Cerebellar nuclear complex (tissue), 1 donor: ENCODE results near the gene AGAP1.
"Not testable (repeated sequence)": the region's sequence is repeated elsewhere in the genome, so short reads cannot be mapped to it uniquely, and the experiment has no call there.

Source experiments
- DNase-seq, 2 experiments: peaks; one replicate each; lab custom pipeline; 2025; lab: John Stamatoyannopoulos, UW

AGAP1 gene

DNA sequence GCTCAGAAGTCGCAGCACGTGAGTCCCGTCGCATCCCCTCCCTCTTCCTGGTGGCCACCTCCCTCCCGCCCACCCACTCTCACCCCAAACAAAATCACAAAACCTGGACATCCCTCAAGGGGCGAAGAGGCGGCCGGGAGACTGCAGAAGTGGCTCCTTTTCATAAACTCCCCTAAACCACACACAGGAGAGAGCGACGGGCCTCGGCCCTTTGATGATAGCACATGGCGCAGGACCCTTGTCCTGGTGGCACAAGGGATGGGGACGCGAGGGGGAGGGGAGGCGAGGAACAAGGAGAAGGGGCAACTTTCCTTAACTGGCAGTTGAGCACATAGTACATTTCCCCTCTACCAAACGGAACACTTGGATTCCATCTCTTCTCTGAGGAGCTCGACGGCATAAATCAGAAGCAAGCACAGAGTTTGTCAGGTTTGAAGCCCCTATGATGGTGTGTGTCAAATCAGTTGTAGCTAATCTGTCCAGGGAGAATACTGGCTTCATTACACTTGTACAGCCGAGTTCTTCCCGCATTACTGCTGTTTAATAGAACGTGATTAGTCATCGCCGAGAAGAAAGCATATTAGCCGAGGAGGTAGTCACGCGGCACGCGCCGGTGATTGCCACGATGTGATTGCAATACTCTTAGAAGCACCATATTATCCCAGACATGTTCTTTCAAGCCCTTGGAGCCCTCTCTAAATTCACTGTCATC, 630.5 kb downstream of the AGAP1 start:
- DNase-seq, result no peak

DNA sequence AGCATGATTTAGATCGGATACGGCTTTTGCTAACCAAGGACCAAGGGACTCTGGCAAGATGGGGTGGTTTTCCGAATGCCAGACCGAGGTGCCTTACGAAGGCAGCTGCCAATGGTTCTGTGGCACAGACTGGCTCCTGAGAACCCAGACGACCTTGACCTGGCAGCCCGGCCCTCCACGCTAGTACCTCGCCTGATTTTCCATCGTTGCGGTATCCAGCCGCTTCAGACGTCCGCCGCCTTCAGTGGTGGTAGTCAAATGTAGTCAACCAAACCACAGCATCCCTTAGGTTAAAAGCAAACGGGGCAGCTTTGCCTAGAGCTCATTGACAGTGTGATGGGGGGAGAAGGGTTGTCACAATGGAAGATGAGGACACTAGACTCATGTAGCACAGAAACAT, 631.7 kb downstream of the AGAP1 start:
- DNase-seq, result no peak

DNA sequence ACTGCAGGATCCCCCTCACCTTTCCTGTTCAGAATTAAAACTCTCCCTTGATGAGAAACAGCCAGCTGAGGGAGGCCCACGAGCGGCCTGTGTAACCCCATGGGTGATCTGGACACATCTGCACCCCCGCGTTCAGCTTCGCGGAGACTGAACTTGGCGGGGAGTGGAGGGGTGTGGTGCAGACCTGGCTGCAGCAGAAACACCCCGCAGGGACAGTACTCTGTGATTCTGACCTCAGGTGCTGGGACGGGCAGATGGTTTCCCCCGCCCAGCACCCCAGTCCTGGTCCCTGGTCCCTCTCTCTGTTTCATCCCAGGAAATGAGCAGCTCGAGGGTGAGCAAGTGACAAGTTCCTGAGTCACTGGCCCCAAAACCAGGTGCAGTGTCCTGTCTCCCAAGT, 633.2 kb downstream of the AGAP1 start:
- no peak for DNase-seq

DNA sequence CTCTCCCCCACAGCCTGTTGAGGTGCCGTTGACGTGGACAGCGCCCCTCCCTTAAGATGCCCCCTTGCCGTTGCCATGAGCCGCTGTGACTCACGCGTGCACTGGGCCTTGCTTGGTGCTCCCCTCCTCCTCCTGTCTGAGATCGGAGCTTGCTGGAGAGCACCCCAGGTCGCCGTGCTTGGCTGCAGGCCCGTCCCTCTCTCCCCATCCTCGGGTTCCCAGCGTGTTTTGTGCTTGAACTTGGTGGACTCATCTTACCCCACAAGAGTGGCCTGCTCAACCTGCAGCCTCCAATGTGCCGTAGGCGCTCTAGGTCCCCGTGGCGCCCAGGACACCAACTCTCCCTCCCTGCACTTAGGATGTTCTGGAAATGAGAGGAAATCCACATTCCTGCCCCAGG, 634.5 kb downstream of the AGAP1 start:
- DNase-seq, result no peak

DNA sequence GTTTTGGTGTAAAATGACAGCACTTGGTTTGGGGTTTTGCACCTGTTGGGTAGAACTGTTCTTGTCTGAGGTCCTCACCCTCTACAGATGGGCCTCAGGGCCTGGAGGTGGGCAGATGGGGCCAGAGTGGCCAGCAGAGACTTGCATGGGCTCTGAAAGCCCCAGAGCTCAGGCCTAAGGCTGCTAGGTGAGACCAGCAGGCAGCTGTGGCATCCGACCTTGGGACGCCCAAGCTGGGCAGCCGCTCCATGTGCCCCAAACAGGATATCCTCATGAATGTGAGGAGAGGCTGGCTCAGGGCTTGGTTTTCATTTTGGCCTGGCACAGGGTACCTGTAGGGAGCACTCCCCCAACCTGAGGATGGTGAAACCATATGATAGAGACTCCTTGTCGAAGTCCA, 636.1 kb downstream of the AGAP1 start:
- DNase-seq, result no peak

DNA sequence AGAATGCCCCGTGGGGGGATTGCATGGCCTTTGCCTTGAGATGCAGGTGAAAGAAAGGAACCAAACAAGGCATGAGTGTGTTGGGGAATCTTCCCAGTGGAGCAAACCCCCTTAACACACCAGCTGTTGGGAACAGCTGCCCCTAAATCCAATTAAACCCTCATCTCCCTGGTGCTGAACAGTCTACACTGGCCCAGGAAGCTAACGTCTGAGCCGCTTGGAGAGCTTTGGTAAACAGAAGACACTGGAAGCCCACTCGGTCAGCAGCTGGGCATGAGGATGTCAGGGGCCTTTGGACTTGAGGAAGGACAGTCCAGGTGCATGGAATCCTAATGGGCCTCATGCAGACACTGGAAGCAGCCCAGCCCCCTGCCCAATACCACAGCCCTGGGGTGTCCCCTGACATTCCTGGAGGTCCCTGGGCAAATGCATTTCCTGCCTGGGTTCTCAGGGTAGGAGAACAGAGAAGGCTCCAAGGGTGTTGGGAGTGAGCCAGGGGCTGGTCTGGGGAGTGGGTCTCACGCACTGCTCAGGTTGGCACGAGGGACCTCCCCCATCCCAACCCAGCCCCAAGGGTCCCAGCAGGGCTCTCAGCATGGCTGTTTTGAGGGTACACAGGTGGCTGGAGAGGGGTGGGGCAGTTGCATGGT, 636.6 kb downstream of the AGAP1 start:
- no peak for DNase-seq

DNA sequence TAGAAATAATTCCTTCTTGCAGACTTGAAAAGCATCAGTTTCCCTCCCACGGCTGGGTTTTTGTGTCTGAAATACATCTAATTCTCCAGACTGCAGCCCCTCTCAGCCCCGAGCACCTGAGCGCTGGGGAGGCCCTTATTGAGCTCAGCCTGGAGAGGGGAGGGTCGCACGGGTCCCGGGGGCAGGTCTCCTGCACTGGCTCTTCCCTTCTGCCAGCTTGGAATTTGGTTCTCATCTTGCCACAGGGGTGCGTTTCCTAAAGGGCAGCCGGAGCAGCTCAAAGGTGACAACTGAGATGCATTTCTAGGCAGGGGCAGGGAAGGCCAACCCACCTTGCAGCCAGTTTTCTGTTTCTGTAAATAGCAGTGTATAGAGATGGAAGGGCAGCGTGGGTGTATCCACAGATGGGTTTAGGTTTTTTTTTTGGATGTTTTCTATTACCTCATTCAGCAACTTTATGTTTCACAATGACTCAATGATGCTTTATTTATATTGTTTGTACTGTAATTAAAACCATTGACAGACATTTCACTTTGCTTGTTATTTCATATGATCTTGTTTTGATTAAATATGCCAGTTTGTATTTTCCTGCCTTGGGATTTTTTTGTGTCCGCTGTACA, 637.3 kb downstream of the AGAP1 start:
- no peak for DNase-seq

DNA sequence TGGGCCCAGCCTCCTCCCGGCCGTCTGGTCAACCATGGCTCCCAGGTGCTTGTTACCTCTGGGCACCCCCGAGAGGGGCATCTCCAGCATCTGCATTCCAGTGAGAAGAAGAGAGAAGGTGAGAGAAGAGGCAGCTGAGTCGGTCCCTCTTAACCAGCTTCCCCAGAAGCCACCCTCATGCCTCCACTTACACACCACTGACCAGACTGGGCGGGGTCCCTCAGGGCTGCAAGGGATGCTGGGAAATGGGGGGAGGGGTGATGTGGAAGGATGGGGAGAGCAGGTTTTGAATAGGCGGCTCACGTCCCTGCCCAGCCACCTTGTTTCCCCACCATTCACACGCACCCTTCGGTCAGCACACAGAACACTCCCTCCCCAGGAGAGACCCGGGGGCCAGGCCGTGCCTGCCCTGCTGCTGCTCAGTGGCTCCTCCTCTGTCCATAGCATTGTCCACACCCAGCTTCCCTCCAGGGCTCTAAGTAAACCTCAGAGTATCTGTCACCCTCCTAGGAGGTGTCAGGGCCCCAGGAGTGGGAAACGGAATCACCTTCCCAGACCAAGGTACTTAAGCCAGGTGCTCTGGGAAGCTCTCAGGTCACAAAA, 639.7 kb downstream of the AGAP1 start:
- no peak for DNase-seq

DNA sequence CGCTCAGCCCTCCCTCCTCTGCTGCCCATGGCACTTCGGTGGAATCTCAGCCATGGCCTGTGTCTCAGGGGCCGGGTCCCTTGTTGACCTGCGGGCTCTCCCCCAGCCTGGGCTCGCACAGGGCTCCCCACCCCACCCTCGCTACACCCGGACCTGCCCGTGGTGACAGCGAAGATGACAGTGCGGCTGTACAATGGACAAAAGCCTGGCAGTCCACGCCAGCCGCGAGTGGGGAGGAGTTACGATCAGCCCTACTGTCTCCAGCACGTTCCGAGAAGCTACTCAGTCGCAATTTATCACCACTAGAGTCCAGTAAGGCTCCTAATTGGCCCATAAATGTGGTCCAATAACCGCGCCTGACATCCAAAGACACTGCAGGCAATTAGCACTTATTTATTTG, 642.7 kb downstream of the AGAP1 start:
- DNase-seq, result no peak

DNA sequence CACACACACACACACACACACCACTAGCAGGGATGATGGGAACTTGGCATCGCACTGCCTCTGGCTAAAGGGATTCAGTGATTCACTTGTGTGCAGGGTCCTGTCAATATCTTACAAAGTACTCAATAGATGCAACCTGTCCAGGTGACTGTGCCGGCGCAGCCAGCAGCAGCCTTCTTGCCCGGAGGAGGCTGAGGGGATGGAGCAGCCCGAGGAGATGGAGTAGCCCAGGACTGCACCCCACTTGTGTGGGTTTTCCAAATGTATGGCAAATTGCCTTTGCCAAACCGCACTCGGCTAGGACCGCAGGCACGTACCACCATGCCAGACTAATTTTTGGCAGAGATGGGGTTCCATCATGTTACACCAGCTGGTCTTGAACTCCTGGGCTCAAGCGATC, 643.2 kb downstream of the AGAP1 start:
- DNase-seq, result no peak

DNA sequence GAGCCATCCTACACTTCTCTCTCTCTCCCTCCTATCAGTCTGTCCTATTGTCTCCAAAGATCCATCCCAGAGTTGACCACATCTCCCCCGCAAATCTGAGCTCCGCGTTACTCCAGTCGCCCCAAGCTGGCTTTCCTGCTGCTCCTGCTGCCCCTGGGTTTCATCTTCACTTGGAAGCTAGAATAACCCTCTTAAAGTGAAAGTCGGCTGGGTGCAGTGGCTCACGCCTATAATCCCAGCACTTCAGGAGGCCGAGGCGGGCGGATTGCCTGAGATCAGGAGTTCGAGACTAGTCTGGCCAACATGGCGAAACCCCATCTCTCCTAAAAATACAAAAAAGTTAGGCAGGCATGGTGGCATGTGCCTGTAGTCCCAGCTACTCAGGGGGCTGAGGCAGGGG, 647.8 kb downstream of the AGAP1 start:
- not testable (repeated sequence) for DNase-seq

DNA sequence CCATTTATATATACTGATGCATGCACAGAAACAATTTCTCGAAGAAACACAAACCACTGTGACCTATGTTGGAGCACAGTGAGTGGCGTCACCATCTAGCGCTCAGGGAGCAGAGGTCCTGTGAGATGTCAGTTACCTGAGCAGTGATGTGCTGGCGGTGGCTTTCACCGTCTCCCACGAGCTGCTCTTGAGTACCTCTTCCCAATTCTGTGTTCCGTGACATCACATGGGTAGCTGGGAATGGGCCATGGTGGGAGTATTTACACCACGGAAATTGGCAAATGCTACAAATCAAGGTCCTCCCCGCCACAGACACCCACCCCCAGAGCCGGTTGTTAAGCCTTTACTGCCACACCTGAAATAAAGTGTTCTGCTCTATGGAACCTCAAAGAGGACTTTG, 650.0 kb downstream of the AGAP1 start:
- DNase-seq, result no peak

DNA sequence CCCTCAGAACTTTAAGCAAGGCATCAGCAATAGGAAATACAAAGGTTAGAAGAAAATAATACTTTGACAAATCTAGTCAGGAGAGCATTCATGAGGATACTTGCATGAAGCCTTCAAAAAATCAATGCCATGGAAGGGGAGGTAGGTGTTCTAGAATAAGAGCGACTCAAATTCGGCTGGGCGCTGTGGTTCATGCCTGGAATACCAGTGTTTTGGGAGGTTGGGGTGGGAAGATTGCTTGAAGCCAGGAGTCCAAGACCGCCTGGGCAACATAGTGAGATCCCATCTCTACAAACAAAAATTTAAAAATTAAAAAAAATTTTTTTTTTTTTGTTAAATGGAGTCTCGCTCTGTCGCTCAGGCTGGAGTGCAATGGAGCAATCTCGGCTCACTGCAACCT, 652.6 kb downstream of the AGAP1 start:
- DNase-seq, result no peak

DNA sequence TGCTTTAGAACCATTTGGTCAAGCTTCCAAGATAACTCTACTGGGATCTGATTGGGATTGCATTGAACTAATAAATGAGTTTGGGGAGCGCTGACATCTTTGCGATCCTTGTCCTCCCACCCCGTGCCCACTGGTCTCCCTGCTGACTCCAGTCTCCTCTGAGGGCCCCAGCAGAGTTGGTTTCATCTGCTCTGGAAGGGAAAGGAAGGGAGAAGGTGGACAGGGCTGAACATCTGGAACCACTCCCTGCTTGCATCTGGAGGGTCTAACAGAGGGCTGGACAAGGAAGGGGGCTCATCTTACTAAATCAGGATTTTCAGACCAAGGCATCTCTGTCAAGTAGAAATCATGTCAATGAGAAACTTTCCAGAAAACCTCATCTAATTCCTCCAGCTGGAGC, 661.6 kb downstream of the AGAP1 start:
- no peak for DNase-seq

DNA sequence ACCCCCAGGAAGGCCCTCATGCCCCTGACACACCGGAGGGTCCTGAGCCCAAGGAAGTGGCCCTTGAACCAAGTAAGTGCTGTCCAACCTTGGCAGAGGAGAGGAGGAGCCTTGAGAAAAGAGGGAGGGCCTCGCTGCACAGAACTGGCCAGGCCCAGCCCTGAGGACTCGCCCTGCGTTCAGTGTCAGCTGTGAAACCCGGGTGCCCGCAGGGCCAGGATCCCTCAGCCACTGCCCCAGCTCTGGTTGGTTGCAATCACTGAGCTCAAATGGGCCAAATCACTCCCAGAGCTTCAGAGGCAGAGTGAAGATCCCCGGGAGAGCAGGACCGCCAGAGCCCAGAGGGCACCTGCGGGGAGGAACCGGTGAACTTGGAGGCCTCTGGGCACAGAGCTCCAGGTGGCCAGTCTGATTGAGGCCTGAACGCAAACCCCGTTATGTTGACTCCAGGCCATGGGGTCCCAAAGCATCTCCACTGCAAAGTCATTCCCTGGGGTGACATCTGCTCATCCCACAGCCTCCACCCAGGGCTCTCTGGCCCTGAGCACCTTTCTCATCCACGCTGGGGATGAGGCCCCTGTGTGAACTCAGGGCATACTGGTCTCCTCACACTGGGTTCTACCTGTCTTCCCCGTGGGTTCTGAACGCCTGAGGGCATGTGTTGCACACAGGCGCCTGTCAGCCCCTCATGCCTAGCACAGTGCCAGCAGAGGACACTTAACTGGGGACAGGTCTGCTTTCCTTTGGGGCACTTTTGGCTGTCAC, 662.4 kb downstream of the AGAP1 start:
- DNase-seq, result no peak

DNA sequence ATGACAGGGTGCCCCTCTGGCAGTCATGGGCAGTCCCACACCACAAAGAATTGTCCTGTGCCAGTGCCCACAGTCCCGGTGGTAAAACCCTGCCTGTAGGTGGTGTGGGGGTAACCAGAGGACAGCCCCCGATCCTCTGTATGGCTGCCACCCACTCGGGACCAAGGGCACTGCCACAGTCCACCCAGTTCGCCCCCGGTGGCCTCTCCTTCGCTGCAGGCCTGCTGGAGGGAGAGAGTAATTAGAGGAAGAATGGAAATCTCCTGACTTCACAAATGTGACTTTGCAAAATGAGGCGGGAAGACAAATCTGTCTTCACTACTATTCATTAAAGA, 663.0 kb downstream of the AGAP1 start:
- DNase-seq, result no peak

DNA sequence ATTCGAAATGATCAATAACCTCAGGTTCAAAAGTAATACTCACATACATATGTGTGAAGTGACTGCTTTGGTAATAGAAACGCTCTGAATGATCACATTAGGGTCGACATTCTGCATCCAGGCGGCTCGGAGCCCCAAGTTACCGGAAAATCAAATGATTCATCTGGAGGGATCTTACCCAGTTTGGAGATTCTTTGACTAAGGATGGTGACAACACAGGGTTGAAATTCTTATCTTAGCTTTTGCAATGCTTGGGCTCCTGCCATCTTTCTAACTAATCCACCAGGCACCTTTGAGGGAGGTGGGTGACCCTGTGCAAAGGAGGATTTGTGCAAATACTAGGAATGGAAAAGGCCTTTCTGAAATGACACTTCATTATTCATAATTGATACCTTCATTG, 663.5 kb downstream of the AGAP1 start:
- no peak for DNase-seq

DNA sequence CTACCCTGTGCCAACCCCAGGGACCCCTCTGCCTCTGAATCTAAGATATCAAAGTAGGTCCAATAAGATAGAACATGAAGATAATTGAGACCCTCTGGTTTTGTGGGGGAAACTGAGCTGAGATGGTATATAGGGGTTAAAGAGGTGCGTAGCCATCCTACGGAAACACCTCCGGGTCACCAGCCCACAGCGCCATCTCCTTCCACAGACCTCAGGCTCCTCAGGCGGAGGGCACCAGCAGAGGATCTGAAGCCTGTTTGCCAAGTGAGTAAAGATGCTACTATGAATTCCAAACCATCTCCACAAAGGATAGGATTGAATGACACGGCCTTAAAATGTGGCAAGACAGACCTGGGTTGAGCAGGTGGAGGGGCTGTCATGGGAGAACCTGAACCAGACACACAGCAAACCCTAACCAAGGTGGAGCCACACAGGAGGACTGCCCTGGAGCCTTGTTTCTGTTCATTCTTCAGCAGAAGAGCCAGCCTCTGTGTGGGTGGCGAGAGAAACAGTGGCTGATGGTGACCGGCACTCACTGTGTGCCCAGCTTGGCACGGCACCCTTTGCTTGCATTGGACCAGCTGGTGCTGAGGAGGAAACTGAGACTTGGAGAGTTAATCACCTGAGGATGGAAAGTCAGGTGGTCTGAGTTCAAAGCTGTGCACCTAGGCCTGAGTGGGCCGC, 664.1 kb downstream of the AGAP1 start:
- DNase-seq, result no peak

DNA sequence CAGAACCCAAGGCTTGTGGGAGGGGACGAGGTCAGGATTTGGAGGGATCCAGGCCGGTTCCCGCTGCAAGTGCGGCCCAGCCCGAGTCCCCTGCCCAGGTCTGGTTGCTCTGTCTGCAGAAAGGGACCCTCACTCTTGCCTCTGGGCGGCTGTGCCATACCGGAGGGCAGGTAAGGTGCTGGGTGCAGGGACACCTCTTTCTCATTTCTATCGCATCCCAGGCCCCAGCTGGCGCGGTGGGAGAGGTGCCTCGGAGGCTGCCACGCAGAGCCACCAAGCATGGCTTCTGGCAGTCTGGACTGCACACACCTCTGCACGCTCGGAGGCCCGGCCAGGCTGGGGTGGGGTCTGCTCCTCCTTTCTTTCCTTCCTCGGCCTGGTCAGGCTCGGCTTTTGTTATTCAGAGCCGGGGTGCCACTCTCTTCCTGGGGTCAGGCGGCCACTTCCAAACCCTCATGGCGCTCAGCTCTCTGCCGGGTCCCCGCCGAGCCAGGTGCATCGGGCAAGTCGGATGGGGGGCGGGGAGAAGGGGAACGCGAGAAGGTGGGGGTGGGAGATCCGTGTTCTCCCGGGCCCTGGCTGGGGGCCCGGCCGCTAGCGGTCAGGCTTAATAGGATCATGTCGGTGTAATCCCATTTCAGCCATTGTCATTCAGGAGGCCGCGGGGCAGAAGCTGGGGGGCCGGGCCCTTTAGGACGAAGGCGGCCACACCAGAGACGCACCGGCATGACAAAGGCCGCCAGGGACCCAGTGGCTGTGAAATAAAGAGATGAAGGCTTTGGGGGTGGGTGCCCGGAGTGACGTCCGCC, 665.3 kb downstream of the AGAP1 start:
- no peak for DNase-seq

DNA sequence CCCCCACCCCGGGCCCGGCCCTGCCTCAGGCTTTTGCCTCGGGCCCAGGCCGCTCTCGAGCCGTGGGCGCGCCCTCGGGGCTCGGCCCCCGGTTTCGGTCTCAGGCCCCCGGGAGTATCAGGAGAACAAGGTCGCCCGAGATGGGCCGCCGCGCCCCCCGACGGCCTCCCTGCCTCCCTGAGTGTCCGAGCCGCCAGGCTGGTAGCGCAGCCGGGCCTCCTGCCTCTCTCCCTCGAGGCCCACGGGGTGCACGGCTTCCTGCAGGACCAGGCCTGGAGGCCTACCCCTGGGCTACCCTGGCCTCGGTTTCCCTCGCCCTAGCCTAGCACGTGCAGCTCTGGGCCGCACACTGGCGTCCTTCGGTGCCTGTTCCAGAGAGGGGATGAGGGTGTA, 665.9 kb downstream of the AGAP1 start:
- DNase-seq, result no peak
